Suprapubic skin (tissue), 4 donors: Measurements from ENCODE around the gene COL28A1.

Source experiments
- CTCF ChIP-seq, 2 donors: fragments of 200-600 bp in 1 of 2; fragments of 450-650 bp in 1 of 2; sonication (generic) in 1 of 2; IDR thresholded peaks; one replicate each; pipeline ENCODE4 v1.5.1; 2016 to 2019; ENCODE audit warnings: antibody characterized with exemption in 2 of 2, mild to moderate bottlenecking in 1 of 2, moderate library complexity in 1 of 2
- EP300 ChIP-seq: sonication (generic); formaldehyde crosslinking; IDR thresholded peaks from one replicate; pipeline ENCODE4 v1.6.1; 2017; ENCODE audit warnings: antibody characterized with exemption
- POLR2A ChIP-seq, 2 donors: fragments of 450-650 bp; IDR thresholded peaks; one replicate each; pipeline ENCODE4 v1.6.1; 2017; ENCODE audit warnings: antibody characterized with exemption in 2 of 2, mild to moderate bottlenecking in 2 of 2, moderate library complexity in 2 of 2
- POLR2AphosphoS5 ChIP-seq, 3 donors: sonication (generic); formaldehyde crosslinking; IDR thresholded peaks; one replicate each; pipeline ENCODE4 v1.6.1; 2017; ENCODE audit warnings: antibody characterized with exemption in 3 of 3

GRCh38 chr7:7535691-7536090 is at the start of gene COL28A1:
- TF ChIP-seq CTCF (IDR thresholded peaks at IDR 0.05) (no peak), POLR2A (IDR thresholded peaks at IDR 0.05) (no peak), POLR2AphosphoS5 (IDR thresholded peaks at IDR 0.05) (no peak), EP300 (no peak)
